Measurements from ENCODE around the gene BACH2.

Gene BACH2

DNA sequence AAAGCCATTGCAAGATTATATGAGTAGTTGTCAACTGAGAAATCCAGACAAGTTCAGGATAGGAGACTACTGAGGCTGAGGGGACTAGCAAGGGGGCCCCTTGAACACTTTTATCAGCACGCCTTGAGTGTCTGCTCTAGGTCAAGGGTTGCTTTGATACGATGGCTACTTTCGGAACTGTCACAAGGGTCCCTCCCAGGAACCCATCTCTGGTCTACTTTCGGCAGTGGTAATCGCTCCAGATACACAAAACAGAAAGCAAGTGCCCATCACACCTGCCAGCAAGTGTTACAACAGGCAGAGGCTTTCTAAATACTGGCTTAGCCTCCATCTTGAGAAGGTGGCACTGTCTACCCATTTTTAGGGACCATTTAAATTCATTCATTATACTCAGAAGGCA is 341.3 kb downstream of the BACH2 start:
- H3K36me3 ChIP-seq (ENCODE audit: insufficient read depth): no peaks in the 10 kb centered on the region
- no peak overlapping the region for H2AFZ ChIP-seq (ENCODE audit: low read depth)
- H3K79me2 ChIP-seq (ENCODE audit: insufficient read depth, low read depth): no peaks in the 10 kb centered on the region
- H3K4me1 ChIP-seq (ENCODE audit: low read depth, poor library complexity, severe bottlenecking): peaks cover 4% of the 10 kb centered on the region
- H3K27ac ChIP-seq: no peak overlapping the region
- H3K27me3 ChIP-seq (ENCODE audit: insufficient read depth, low read depth): no peaks in the 10 kb centered on the region
- TF ChIP-seq, protein P1, sequence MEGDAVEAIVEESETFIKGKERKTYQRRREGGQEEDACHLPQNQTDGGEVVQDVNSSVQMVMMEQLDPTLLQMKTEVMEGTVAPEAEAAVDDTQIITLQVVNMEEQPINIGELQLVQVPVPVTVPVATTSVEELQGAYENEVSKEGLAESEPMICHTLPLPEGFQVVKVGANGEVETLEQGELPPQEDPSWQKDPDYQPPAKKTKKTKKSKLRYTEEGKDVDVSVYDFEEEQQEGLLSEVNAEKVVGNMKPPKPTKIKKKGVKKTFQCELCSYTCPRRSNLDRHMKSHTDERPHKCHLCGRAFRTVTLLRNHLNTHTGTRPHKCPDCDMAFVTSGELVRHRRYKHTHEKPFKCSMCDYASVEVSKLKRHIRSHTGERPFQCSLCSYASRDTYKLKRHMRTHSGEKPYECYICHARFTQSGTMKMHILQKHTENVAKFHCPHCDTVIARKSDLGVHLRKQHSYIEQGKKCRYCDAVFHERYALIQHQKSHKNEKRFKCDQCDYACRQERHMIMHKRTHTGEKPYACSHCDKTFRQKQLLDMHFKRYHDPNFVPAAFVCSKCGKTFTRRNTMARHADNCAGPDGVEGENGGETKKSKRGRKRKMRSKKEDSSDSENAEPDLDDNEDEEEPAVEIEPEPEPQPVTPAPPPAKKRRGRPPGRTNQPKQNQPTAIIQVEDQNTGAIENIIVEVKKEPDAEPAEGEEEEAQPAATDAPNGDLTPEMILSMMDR (conservative IDR thresholded peaks at IDR 0.05; ENCODE audit: low read depth, low read length): no peak
- no peaks in the 10 kb centered on the region for H4K20me1 ChIP-seq (ENCODE audit: insufficient read depth)
- H3K9ac ChIP-seq: no peak overlapping the region
- no peak overlapping the region for H3K4me2 ChIP-seq
- no peak overlapping the region for H3K4me3 ChIP-seq (IDR thresholded peaks at IDR 0.05; ENCODE audit: insufficient read depth, low read depth, low read length)

DNA sequence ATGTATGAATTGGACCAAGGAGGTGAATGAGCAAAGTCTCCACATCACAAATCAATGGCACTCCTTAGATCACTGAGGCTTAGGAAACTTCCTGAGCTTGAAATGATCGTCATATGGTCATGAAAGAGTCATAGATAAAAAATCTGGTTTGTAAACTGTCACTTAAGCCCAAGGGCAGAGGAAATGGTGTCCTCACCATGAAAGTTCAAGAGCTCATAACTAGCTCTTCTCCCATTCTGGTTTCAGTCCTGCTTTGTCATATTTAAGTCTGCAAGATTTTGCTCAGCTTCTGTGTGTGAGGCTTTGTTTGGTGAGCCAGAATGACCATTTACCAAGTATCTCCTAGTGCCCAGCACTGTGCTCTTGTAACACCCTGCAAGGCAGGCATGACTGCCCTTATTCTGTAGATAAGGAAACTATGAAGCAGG is 341.9 kb downstream of the BACH2 start:
- Histone ChIP-seq H3K4me1 (ENCODE audit: low read depth, poor library complexity, severe bottlenecking) (peaks cover 4% of the 10 kb centered on the region), H3K4me2 (no peak overlapping the region), H3K4me3 (IDR thresholded peaks at IDR 0.05; ENCODE audit: insufficient read depth, low read depth, low read length) (no peak overlapping the region), H3K27me3 (ENCODE audit: insufficient read depth, low read depth) (no peaks in the 10 kb centered on the region), H3K27ac (no peak overlapping the region), H2AFZ (ENCODE audit: low read depth) (no peak overlapping the region), H3K79me2 (ENCODE audit: insufficient read depth, low read depth) (no peaks in the 10 kb centered on the region), H4K20me1 (ENCODE audit: insufficient read depth) (no peaks in the 10 kb centered on the region), H3K9ac (no peak overlapping the region), H3K36me3 (ENCODE audit: insufficient read depth) (no peaks in the 10 kb centered on the region)
- TF ChIP-seq, protein P1 (conservative IDR thresholded peaks at IDR 0.05; ENCODE audit: low read depth, low read length): no peak

DNA sequence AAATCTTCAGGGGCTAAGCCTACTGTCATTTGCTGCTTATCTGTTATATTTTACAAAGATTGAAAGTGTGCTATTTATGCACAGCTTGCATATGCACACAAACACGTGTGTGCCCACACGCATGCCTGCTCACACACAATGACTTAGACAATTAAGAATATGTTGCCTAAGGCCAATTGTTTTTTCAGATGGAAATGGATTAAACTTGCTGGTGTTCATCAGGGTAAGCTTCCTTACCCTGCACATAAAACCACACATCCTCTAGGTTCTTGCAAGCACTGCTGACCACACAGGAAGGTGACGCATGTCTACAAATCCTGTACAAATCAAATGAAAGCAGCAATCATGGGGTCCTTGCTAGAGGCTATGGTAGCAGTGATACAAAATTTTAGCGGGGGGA is 344.0 kb downstream of the BACH2 start:
- Histone ChIP-seq H3K4me3 (IDR thresholded peaks at IDR 0.05; ENCODE audit: insufficient read depth, low read depth, low read length) (no peak overlapping the region), H3K27ac (no peak overlapping the region), H3K4me2 (no peak overlapping the region), H3K9ac (no peak overlapping the region), H3K27me3 (ENCODE audit: insufficient read depth, low read depth) (no peaks in the 10 kb centered on the region), H3K79me2 (ENCODE audit: insufficient read depth, low read depth) (no peaks in the 10 kb centered on the region), H2AFZ (ENCODE audit: low read depth) (no peak overlapping the region), H3K36me3 (ENCODE audit: insufficient read depth) (no peaks in the 10 kb centered on the region), H3K4me1 (ENCODE audit: low read depth, poor library complexity, severe bottlenecking) (peaks cover 4% of the 10 kb centered on the region), H4K20me1 (ENCODE audit: insufficient read depth) (no peaks in the 10 kb centered on the region)
- TF ChIP-seq, protein P1 (conservative IDR thresholded peaks at IDR 0.05; ENCODE audit: low read depth, low read length): no peak

DNA sequence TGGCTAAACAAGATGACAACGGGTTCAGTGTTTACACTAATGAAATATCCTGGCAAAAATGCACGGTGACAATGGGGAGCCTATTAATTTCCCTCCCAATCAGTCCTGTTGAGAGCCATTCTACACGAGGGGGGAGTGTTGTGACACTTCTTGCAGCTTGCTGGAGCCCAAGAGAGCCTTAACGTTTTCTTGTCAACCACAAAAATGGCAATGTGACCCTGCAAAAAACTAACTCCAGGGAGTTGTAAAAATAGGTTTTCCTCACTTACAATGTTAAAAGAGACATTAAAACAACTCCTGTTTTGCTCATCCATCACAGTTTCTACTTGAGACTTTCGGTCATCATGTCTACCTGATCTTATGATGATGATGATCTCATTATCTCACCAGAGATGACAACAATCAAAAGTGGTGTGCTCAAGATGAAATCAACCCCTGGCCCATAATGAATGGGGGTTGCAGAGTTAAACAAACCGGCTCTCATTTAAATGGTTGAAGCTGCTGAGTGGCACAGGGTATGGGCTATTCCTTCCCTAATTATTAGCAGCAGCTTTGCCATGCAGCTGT is 344.5 kb downstream of the BACH2 start:
- Histone ChIP-seq H4K20me1 (ENCODE audit: insufficient read depth) (no peaks in the 10 kb centered on the region), H3K4me3 (IDR thresholded peaks at IDR 0.05; ENCODE audit: insufficient read depth, low read depth, low read length) (no peak overlapping the region), H3K27ac (no peak overlapping the region), H3K27me3 (ENCODE audit: insufficient read depth, low read depth) (no peaks in the 10 kb centered on the region), H3K4me1 (ENCODE audit: low read depth, poor library complexity, severe bottlenecking) (peaks cover 4% of the 10 kb centered on the region), H3K4me2 (no peak overlapping the region), H3K9ac (no peak overlapping the region), H2AFZ (ENCODE audit: low read depth) (no peak overlapping the region), H3K79me2 (ENCODE audit: insufficient read depth, low read depth) (no peaks in the 10 kb centered on the region), H3K36me3 (ENCODE audit: insufficient read depth) (no peaks in the 10 kb centered on the region)
- TF ChIP-seq, protein P1 (conservative IDR thresholded peaks at IDR 0.05; ENCODE audit: low read depth, low read length): no peak
